Trophoblast cell (in vitro differentiated cells and primary cell): ENCODE results near the gene ATP8A2.
A peak's percentile ranks its signal among the peaks of the same experiment; 100 is the strongest.

ENCODE experiments used
- DNase-seq, 2 donors: peaks; one replicate each; pipeline ENCODE4 v3.0.0-alpha.2; 2016
- H2AFZ ChIP-seq: 2 replicates; pipeline ENCODE4 v1.6.1; 2013; ENCODE audit warnings: low read length, moderate library complexity, mild to moderate bottlenecking; ENCODE audit not compliant: insufficient read depth, poor library complexity
- H2AK5ac ChIP-seq: 2 replicates; pipeline ENCODE4 v1.6.1; 2013; ENCODE audit warnings: mild to moderate bottlenecking, low read length
- H2BK120ac ChIP-seq: 2 replicates; pipeline ENCODE4 v1.6.1; 2013; ENCODE audit warnings: low read length, mild to moderate bottlenecking, moderate library complexity; ENCODE audit not compliant: insufficient read depth, poor library complexity
- H2BK12ac ChIP-seq: 2 replicates; pipeline ENCODE4 v1.6.1; 2013; ENCODE audit warnings: mild to moderate bottlenecking, low read length, moderate library complexity
- H2BK5ac ChIP-seq: 2 replicates; pipeline ENCODE4 v1.6.1; 2013; ENCODE audit warnings: low read length, low read depth, moderate library complexity, mild to moderate bottlenecking; ENCODE audit not compliant: poor library complexity
- H3K14ac ChIP-seq: 2 replicates; pipeline ENCODE4 v1.6.1; 2013; ENCODE audit warnings: mild to moderate bottlenecking, low read length
- H3K18ac ChIP-seq: 2 replicates; pipeline ENCODE4 v1.6.1; 2013; ENCODE audit warnings: mild to moderate bottlenecking, low read length
- H3K23ac ChIP-seq: 2 replicates; pipeline ENCODE4 v1.6.1; 2013; ENCODE audit warnings: low read length
- H3K27ac ChIP-seq: 2 replicates; pipeline ENCODE4 v1.5.1; 2013; ENCODE audit warnings: low read depth, mild to moderate bottlenecking, inconsistent platforms, low read length, moderate library complexity
- H3K27me3 ChIP-seq: 2 replicates; pipeline ENCODE4 v1.6.1; 2013; ENCODE audit warnings: inconsistent platforms, mild to moderate bottlenecking, low read length, moderate library complexity; ENCODE audit not compliant: insufficient read depth
- H3K36me3 ChIP-seq, 2 experiments: 1 replicate in 1 of 2; 2 replicates in 1 of 2; pipeline ENCODE4 v1.6.1; 2013; ENCODE audit warnings: low read length in 2 of 2, mild to moderate bottlenecking in 2 of 2, moderate library complexity in 1 of 2; ENCODE audit not compliant: insufficient read depth in 2 of 2, control insufficient read depth in 1 of 2
- H3K4ac ChIP-seq: 2 replicates; pipeline ENCODE4 v1.6.1; 2013; ENCODE audit warnings: low read depth, mild to moderate bottlenecking, low read length, moderate library complexity
- H3K4me1 ChIP-seq, 2 experiments: 1 replicate in 1 of 2; 2 replicates in 1 of 2; pipeline ENCODE4 v1.6.1; 2013; ENCODE audit warnings: low read length in 2 of 2, mild to moderate bottlenecking in 2 of 2, moderate library complexity in 1 of 2; ENCODE audit not compliant: insufficient read depth in 2 of 2, control insufficient read depth in 1 of 2
- H3K4me2 ChIP-seq: 2 replicates; pipeline ENCODE4 v1.6.1; 2013; ENCODE audit warnings: inconsistent platforms, mild to moderate bottlenecking, low read length, moderate library complexity
- H3K4me3 ChIP-seq: 2 replicates; pipeline ENCODE4 v1.5.1; 2013; ENCODE audit warnings: mild to moderate bottlenecking, low read depth, low read length, inconsistent platforms
- H3K79me1 ChIP-seq: one replicate; pipeline ENCODE4 v1.6.1; 2013; ENCODE audit warnings: low read length
- H3K79me2 ChIP-seq: 2 replicates; pipeline ENCODE4 v1.6.1; 2013; ENCODE audit warnings: low read length, mild to moderate bottlenecking; ENCODE audit not compliant: control insufficient read depth, insufficient read depth, poor library complexity
- H3K9ac ChIP-seq: 2 replicates; pipeline ENCODE4 v1.6.1; 2013; ENCODE audit warnings: mild to moderate bottlenecking, low read length
- H3K9me3 ChIP-seq: 2 replicates; pipeline ENCODE4 v1.6.1; 2013; ENCODE audit warnings: low read depth, mild to moderate bottlenecking, control low read depth, inconsistent platforms, low read length; ENCODE audit not compliant: insufficient read depth
- H4K12ac ChIP-seq: 2 replicates; pipeline ENCODE4 v1.6.1; 2013; ENCODE audit warnings: low read depth, mild to moderate bottlenecking, low read length, moderate library complexity
- H4K8ac ChIP-seq: 2 replicates; pipeline ENCODE4 v1.6.1; 2013; ENCODE audit warnings: low read depth, mild to moderate bottlenecking, low read length, moderate library complexity
- H4K91ac ChIP-seq: one replicate; pipeline ENCODE4 v1.6.1; 2013; ENCODE audit warnings: low read depth, mild to moderate bottlenecking, low read length, moderate library complexity
- WGBS: extraction: QIAGEN DNeasy Blood & Tissue Kit; methylation state at CpG from one replicate; pipeline ENCODE4 v1.1.7; 2013; ENCODE audit warnings: missing lambda C conversion rate; ENCODE audit not compliant: insufficient read length, insufficient coverage; ENCODE audit errors: extremely low coverage; 5-methylcytosine and 5-hydroxymethylcytosine counted together

The ATP8A2 gene

DNA sequence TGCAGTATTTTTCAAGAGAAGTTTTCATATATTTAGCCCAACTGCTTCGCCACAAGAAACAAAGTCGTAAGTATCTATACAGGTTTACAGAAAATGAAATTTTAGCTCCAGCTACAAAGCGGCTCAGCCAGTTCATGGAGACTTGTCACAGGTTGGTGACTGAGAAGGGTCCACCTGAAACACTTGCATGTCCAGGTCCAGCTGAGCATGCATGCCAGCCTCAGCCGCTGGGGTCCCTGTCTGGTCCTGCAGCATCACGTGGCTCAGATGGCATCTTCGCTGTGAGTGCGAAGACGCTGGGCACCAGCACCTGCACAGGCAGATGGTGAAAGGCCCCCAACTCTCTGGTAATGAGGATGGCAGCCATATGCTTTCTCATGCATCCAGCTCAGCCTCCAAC is 616.2 kb downstream of the ATP8A2 start:
- no peaks in the 10 kb centered on the region for H3K79me2 ChIP-seq
- no peak overlapping the region for H3K9ac ChIP-seq
- no peak overlapping the region for H3K14ac ChIP-seq
- H3K4me3 ChIP-seq, result no peak overlapping the region
- H3K4me1 ChIP-seq, result no peaks in the 10 kb centered on the region
- no peaks in the 10 kb centered on the region for H3K79me1 ChIP-seq
- H3K23ac ChIP-seq, result no peak overlapping the region
- H2BK12ac ChIP-seq, result no peak overlapping the region
- no peaks in the 10 kb centered on the region for H3K27me3 ChIP-seq
- no peak overlapping the region for H3K4ac ChIP-seq
- no peak overlapping the region for H3K4me2 ChIP-seq
- H2BK120ac ChIP-seq, result no peak overlapping the region
- no peak overlapping the region for H2AFZ ChIP-seq
- no peak overlapping the region for H3K27ac ChIP-seq
- H3K18ac ChIP-seq, result no peak overlapping the region
- no peak overlapping the region for H2BK5ac ChIP-seq
- no peaks in the 10 kb centered on the region for H3K36me3 ChIP-seq
- H4K12ac ChIP-seq, result no peak overlapping the region
- no peaks in the 10 kb centered on the region for H3K9me3 ChIP-seq
- no peak overlapping the region for H4K91ac ChIP-seq
- no CpG with 5 or more reads among the region's 8 CpGs for WGBS
- no peak for DNase-seq
- no peak overlapping the region for H2AK5ac ChIP-seq
- H4K8ac ChIP-seq, result no peak overlapping the region

- Histone ChIP-seq H2AFZ (no peak overlapping the region), H3K27me3 (no peaks in the 10 kb centered on the region), H2BK120ac (no peak overlapping the region), H2BK5ac (no peak overlapping the region), H3K23ac (no peak overlapping the region), H3K27ac (no peak overlapping the region), H3K9me3 (no peaks in the 10 kb centered on the region), H4K8ac (no peak overlapping the region), H2AK5ac (no peak overlapping the region), H3K4me2 (no peak overlapping the region), H4K12ac (no peak overlapping the region), H2BK12ac (no peak overlapping the region), H4K91ac (no peak overlapping the region), H3K9ac (no peak overlapping the region), H3K18ac (no peak overlapping the region), H3K79me2 (no peaks in the 10 kb centered on the region), H3K79me1 (no peaks in the 10 kb centered on the region), H3K4me1 (no peaks in the 10 kb centered on the region), H3K4ac (no peak overlapping the region), H3K4me3 (no peak overlapping the region), H3K36me3 (no peaks in the 10 kb centered on the region), H3K14ac (no peak overlapping the region)
- DNase-seq, result peak in 1 of 2 donors; percentile 32
- no CpG with 5 or more reads among the region's 3 CpGs for WGBS
Observed at GRCh38 chr13:25988661-25989060, 616.9 kb downstream of the ATP8A2 start.

- Histone ChIP-seq H2BK120ac (no peak overlapping the region), H3K14ac (no peak overlapping the region), H4K91ac (no peak overlapping the region), H3K27me3 (no peaks in the 10 kb centered on the region), H4K8ac (no peak overlapping the region), H3K4me1 (no peaks in the 10 kb centered on the region), H3K79me1 (no peaks in the 10 kb centered on the region), H2BK5ac (no peak overlapping the region), H2BK12ac (no peak overlapping the region), H3K4me2 (no peak overlapping the region), H3K79me2 (no peaks in the 10 kb centered on the region), H2AK5ac (no peak overlapping the region), H4K12ac (no peak overlapping the region), H3K27ac (no peak overlapping the region), H3K9me3 (no peaks in the 10 kb centered on the region), H3K18ac (no peak overlapping the region), H3K9ac (no peak overlapping the region), H2AFZ (no peak overlapping the region), H3K4me3 (no peak overlapping the region), H3K4ac (no peak overlapping the region), H3K23ac (no peak overlapping the region), H3K36me3 (no peaks in the 10 kb centered on the region)
- WGBS, result no CpG with 5 or more reads among the region's 10 CpGs
- DNase-seq, result peak; percentile 76 to 86
Observed at GRCh38 chr13:25990801-25991200, 619.0 kb downstream of the ATP8A2 start.

DNA sequence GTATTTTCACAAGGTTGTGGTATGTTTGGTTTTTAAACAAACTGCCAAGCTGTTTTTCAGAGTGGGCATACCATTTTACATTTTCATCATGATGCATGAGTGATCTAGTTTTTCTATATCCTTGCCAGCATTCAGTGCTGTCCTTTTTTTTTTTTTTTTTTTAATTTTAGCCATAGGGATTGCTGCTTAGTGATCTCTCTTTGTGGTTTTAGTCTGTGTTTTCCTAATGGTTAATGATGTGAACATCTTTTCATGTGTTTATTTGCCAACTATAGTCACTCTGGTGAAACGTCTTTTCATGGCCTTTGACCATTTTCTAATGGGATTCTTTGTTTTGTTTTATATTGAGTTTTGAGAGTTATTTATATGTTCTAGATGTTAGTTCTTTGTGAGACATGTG is 620.3 kb downstream of the ATP8A2 start:
- Histone ChIP-seq H3K9me3 (no peaks in the 10 kb centered on the region), H3K27me3 (no peaks in the 10 kb centered on the region), H3K79me2 (no peaks in the 10 kb centered on the region), H3K14ac (no peak overlapping the region), H4K8ac (no peak overlapping the region), H3K23ac (no peak overlapping the region), H2AFZ (no peak overlapping the region), H3K4me1 (no peaks in the 10 kb centered on the region), H2AK5ac (no peak overlapping the region), H3K79me1 (no peaks in the 10 kb centered on the region), H4K12ac (no peak overlapping the region), H3K18ac (no peak overlapping the region), H3K4ac (no peak overlapping the region), H3K36me3 (no peaks in the 10 kb centered on the region), H2BK5ac (no peak overlapping the region), H3K27ac (no peak overlapping the region), H3K9ac (no peak overlapping the region), H2BK120ac (no peak overlapping the region), H3K4me3 (no peak overlapping the region), H2BK12ac (no peak overlapping the region), H4K91ac (no peak overlapping the region), H3K4me2 (no peak overlapping the region)
- DNase-seq, result no peak
- no CpG with 5 or more reads among the region's 1 CpG for WGBS
